GM23248 (cell line): ENCODE measurements around the gene RASIP1. TPM values are rescaled to one million over a fixed set of nuclear protein-coding genes. Genes with fewer than 3 reads are reported as not detected.

Source experiments
- DNase-seq: peaks from one replicate; pipeline ENCODE4 v3.0.0-alpha.2; 2015
- H2AFZ ChIP-seq: fragments of 200-600 bp; sonication (generic); 2 replicates; pipeline ENCODE4 v1.6.1; 2016; ENCODE audit warnings: antibody characterized with exemption
- H3F3A ChIP-seq: fragments of 200-600 bp; sonication (generic); 2 replicates; pipeline ENCODE4 v1.6.1; 2016; ENCODE audit warnings: mild to moderate bottlenecking, antibody characterized with exemption, mixed run types; ENCODE audit not compliant: insufficient read depth
- H3K27ac ChIP-seq: fragments of 200-600 bp; sonication (generic); 2 replicates; pipeline ENCODE4 v1.5.1; 2016; ENCODE audit warnings: mild to moderate bottlenecking
- H3K27me3 ChIP-seq: fragments of 200-600 bp; sonication (generic); replicated peaks from 2 replicates; pipeline ENCODE4 v1.6.1; 2016; ENCODE audit warnings: mild to moderate bottlenecking; ENCODE audit not compliant: insufficient read depth
- H3K36me3 ChIP-seq: fragments of 200-600 bp; sonication (generic); 2 replicates; pipeline ENCODE4 v1.6.1; 2016; ENCODE audit warnings: low read depth, mild to moderate bottlenecking
- H3K4me1 ChIP-seq: fragments of 200-600 bp; sonication (generic); 2 replicates; pipeline ENCODE4 v1.6.1; 2016; ENCODE audit warnings: mild to moderate bottlenecking; ENCODE audit not compliant: insufficient read depth
- H3K4me2 ChIP-seq: fragments of 200-600 bp; sonication (generic); one replicate; pipeline ENCODE4 v1.6.1; 2016; ENCODE audit warnings: mild to moderate bottlenecking; ENCODE audit not compliant: unreplicated experiment
- H3K4me3 ChIP-seq: fragments of 200-600 bp; sonication (generic); 2 replicates; pipeline ENCODE4 v1.5.1; 2016; ENCODE audit warnings: mild to moderate bottlenecking
- H3K79me2 ChIP-seq: fragments of 200-600 bp; sonication (generic); 2 replicates; pipeline ENCODE4 v1.6.1; 2016; ENCODE audit warnings: mild to moderate bottlenecking; ENCODE audit not compliant: insufficient read depth
- H3K9ac ChIP-seq: fragments of 200-600 bp; sonication (generic); 2 replicates; pipeline ENCODE4 v1.6.1; 2016; ENCODE audit warnings: mild to moderate bottlenecking
- H3K9me2 ChIP-seq: fragments of 200-600 bp; sonication (generic); 2 replicates; pipeline ENCODE4 v1.6.1; 2016; ENCODE audit warnings: mixed run types, mild to moderate bottlenecking, moderate library complexity; ENCODE audit not compliant: insufficient read depth
- H3K9me3 ChIP-seq: fragments of 200-600 bp; sonication (generic); one replicate; pipeline ENCODE4 v1.6.1; 2017; ENCODE audit warnings: low read depth
- H4K20me1 ChIP-seq: fragments of 200-600 bp; sonication (generic); 2 replicates; pipeline ENCODE4 v1.6.0; 2016; ENCODE audit not compliant: insufficient read depth
- EZH2 ChIP-seq: fragments of 200-600 bp; sonication (generic); IDR thresholded peaks from 2 replicates; pipeline ENCODE4 v1.6.1; 2018; ENCODE audit warnings: antibody characterized with exemption, mild to moderate bottlenecking; ENCODE audit not compliant: insufficient read depth, poor library complexity, severe bottlenecking
- EZH2phosphoT487 ChIP-seq: fragments of 200-600 bp; sonication (generic); IDR thresholded peaks from 2 replicates; pipeline ENCODE4 v1.6.1; 2018; ENCODE audit warnings: antibody characterized with exemption, moderate library complexity, mild to moderate bottlenecking, low read depth; ENCODE audit not compliant: insufficient read depth
- WGBS, 2 experiments: methylation state at CpG; one replicate each; pipeline ENCODE4 v1.1.6; 2015 to 2017; ENCODE audit warnings: low lambda C conversion rate in 2 of 2, low coverage in 1 of 2; ENCODE audit errors: missing lambda C conversion rate in 2 of 2; 5-methylcytosine and 5-hydroxymethylcytosine counted together
- in situ Hi-C: fragments of 300-500 bp; cut with MboI; formaldehyde crosslinking; loops from 2 replicates; pipeline ENCODE4 v1.15.0; 2020
- polyA plus RNA-seq: library from polyadenylated mRNA; unstranded; fragments of >200 nt; fragmentation: Nextera tagmentation; extraction: Ambion mirVana; gene quantifications from 2 replicates; pipeline ENCODE4 v1.2.1, GENCODE V29; 2016
- total RNA-seq: library from RNA; depleted of rRNA; stranded (reverse); fragments of >200 nt; shearing (Covaris generic); gene quantifications from 2 replicates; pipeline ENCODE4 v1.2.3, GENCODE V29; 2014

RASIP1 gene
- total and polyA plus RNA-seq, 2 experiments from 2014 or later: 0.09 TPM; not detected in 1

GRCh38 chr19:48741129-48741999 is 954 bp upstream of the RASIP1 start:
- in situ Hi-C loops: no loop called here

GRCh38 chr19:48739404-48740163 is 826 bp downstream of the RASIP1 start:
- no peak for DNase-seq
- no peaks in the 10 kb centered on the region for H3K9me3 ChIP-seq
- no peak overlapping the region for H3K27ac ChIP-seq
- WGBS, 2 experiments: 30 to 34% methylated on average over 44 to 47 of the region's 51 CpGs
- H3K4me2 ChIP-seq: no peak overlapping the region
- no peak for TF ChIP-seq EZH2
- no peaks in the 10 kb centered on the region for H3K79me2 ChIP-seq
- H3F3A ChIP-seq: peaks cover 4% of the 10 kb centered on the region; the same call in 1 of the 2 replicates
- no peaks in the 10 kb centered on the region for H3K4me1 ChIP-seq
- H3K9ac ChIP-seq: no peak overlapping the region
- H4K20me1 ChIP-seq: no peaks in the 10 kb centered on the region
- H3K9me2 ChIP-seq: no peaks in the 10 kb centered on the region
- peak overlapping the region; percentile 56 for H2AFZ ChIP-seq
- in situ Hi-C loops: no loop called here
- H3K27me3 ChIP-seq: peaks cover 6% of the 10 kb centered on the region; the same call in 1 of the 2 replicates
- no peaks in the 10 kb centered on the region for H3K36me3 ChIP-seq
- H3K4me3 ChIP-seq: peak overlapping the region; percentile 50

More at GRCh38 chr19:48741129-48741999, 954 bp upstream of the RASIP1 start:
- DNase-seq: peak; percentile 33
- H3K9ac ChIP-seq: no peak overlapping the region
- H2AFZ ChIP-seq: no peak overlapping the region
- TF ChIP-seq EZH2phosphoT487 (no peak), EZH2 (no peak)
- H3K36me3 ChIP-seq: no peaks in the 10 kb centered on the region
- no peaks in the 10 kb centered on the region for H3K79me2 ChIP-seq
- no peaks in the 10 kb centered on the region for H4K20me1 ChIP-seq
- no peaks in the 10 kb centered on the region for H3K4me1 ChIP-seq
- H3F3A ChIP-seq: peaks cover 4% of the 10 kb centered on the region; the same call in 1 of the 2 replicates
- H3K27ac ChIP-seq: no peak overlapping the region
- WGBS, 2 experiments: 59 to 61% methylated on average over 29 to 32 of the region's 35 CpGs
- no peaks in the 10 kb centered on the region for H3K9me2 ChIP-seq
- H3K27me3 ChIP-seq: no peaks in the 10 kb centered on the region
- H3K4me3 ChIP-seq: no peak overlapping the region
- H3K9me3 ChIP-seq: no peaks in the 10 kb centered on the region
- H3K4me2 ChIP-seq: no peak overlapping the region

- peak; percentile 81 for DNase-seq
- TF ChIP-seq EZH2 (no peak), EZH2phosphoT487 (no peak)
- no peaks in the 10 kb centered on the region for H3K4me1 ChIP-seq
- H3K27me3 ChIP-seq: peaks cover 6% of the 10 kb centered on the region; the same call in 1 of the 2 replicates
- peaks cover 4% of the 10 kb centered on the region; the same call in 1 of the 2 replicates for H3F3A ChIP-seq
- H3K36me3 ChIP-seq: no peaks in the 10 kb centered on the region
- H3K9me3 ChIP-seq: no peaks in the 10 kb centered on the region
- H3K4me3 ChIP-seq: peak overlapping the region; percentile 50
- H2AFZ ChIP-seq: peak overlapping the region; percentile 56
- 4 to 8% methylated on average over 62 to 87 of the region's 96 CpGs for WGBS, 2 experiments
- H4K20me1 ChIP-seq: no peaks in the 10 kb centered on the region
- no peak overlapping the region for H3K27ac ChIP-seq
- no peaks in the 10 kb centered on the region for H3K79me2 ChIP-seq
- no peaks in the 10 kb centered on the region for H3K9me2 ChIP-seq
- in situ Hi-C loops: no loop called here
- H3K9ac ChIP-seq: no peak overlapping the region
- H3K4me2 ChIP-seq: peak overlapping the region; percentile 70
Measured at GRCh38 chr19:48738557-48739403, 1.6 kb downstream of the RASIP1 start.
